ENCODE results near the gene CEPT1.
A peak's percentile ranks its signal among the peaks of the same experiment; 100 is the strongest.
"Not testable (repeated sequence)": the region's sequence is repeated elsewhere in the genome, so short reads cannot be mapped to it uniquely, and the experiment has no call there.

The CEPT1 gene

GRCh38 chr1:111213412-111213811, 73.4 kb downstream of the CEPT1 start:
- peak; percentile 68 for DNase-seq

- peak; percentile 13 for DNase-seq
Observed at GRCh38 chr1:111214074-111214801, 74.2 kb downstream of the CEPT1 start.

GRCh38 chr1:111214884-111215283, 74.9 kb downstream of the CEPT1 start:
- DNase-seq: peak; percentile 56

GRCh38 chr1:111215285-111215684, 75.3 kb downstream of the CEPT1 start:
- DNase-seq: not testable (repeated sequence)

GRCh38 chr1:111216751-111217150, 76.7 kb downstream of the CEPT1 start:
- peak; percentile 7 for DNase-seq

GRCh38 chr1:111217183-111217910, 77.3 kb downstream of the CEPT1 start:
- no peak for DNase-seq

GRCh38 chr1:111218701-111219556, 78.9 kb downstream of the CEPT1 start:
- DNase-seq: peak; percentile 43

- peak; percentile 55 for DNase-seq
Observed at GRCh38 chr1:111219557-111220286, 79.7 kb downstream of the CEPT1 start.

- no peak for DNase-seq
Observed at GRCh38 chr1:111220302-111220890, 80.4 kb downstream of the CEPT1 start.

- no peak for DNase-seq
Observed at GRCh38 chr1:111221276-111221632, 81.2 kb downstream of the CEPT1 start.

- peak; percentile 73 for DNase-seq
Observed at GRCh38 chr1:111221633-111222291, 81.7 kb downstream of the CEPT1 start.

- peak; percentile 88 for DNase-seq
Observed at GRCh38 chr1:111222308-111223125, 82.5 kb downstream of the CEPT1 start.

- no peak for DNase-seq
Observed at GRCh38 chr1:111223126-111223685, 83.2 kb downstream of the CEPT1 start.

- DNase-seq: no peak
Observed at GRCh38 chr1:111225091-111225490, 85.1 kb downstream of the CEPT1 start.

- peak; percentile 66 for DNase-seq
Observed at GRCh38 chr1:111225717-111226400, 85.8 kb downstream of the CEPT1 start.

GRCh38 chr1:111227434-111227833, 87.4 kb downstream of the CEPT1 start, which contains the start of gene CHI3L2:
TSS of gene CHI3L2 (plus strand) at chr1:111227713. CDS start at chr1:111227730, 17 bp downstream.
- DNase-seq: no peak

- DNase-seq: no peak
Observed at GRCh38 chr1:111227851-111228747, 88.1 kb downstream of the CEPT1 start.

- DNase-seq: no peak
Observed at GRCh38 chr1:111228748-111229126, 88.7 kb downstream of the CEPT1 start.

- no peak for DNase-seq
Observed at GRCh38 chr1:111232134-111232533, 92.1 kb downstream of the CEPT1 start.

Data from CD4-positive, alpha-beta T cell treated with Interleukin-6 for 4 hours (primary cell).